Omental fat pad (tissue), 4 donors: Measurements from ENCODE around the gene SRRM3. TPM values are rescaled to one million over a fixed set of nuclear protein-coding genes. Genes with fewer than 3 reads are reported as not detected.
A peak's percentile ranks its signal among the peaks of the same experiment; 100 is the strongest.

Experiments used
- ATAC-seq: fragments of 150-250 bp; one replicate; pipeline ENCODE4 v1.9.1; 2016; ENCODE audit warnings: mild to moderate bottlenecking, moderate library complexity; ENCODE audit not compliant: low FRiP score
- DNase-seq: peaks from one replicate; pipeline ENCODE4 v3.0.0-alpha.2; 2019; ENCODE audit warnings: low spot score
- total RNA-seq, 4 donors: library from RNA; depleted of rRNA; stranded (reverse); fragments of >200 nt; gene quantifications; one replicate each; pipeline ENCODE4 v1.1.0, GENCODE V29; 2016
- TF ChIP-seq, protein P1 (sequence below), 3 donors: fragments of 450-650 bp; IDR thresholded peaks; one replicate each; pipeline ENCODE4 v1.5.1; 2016 to 2017; ENCODE audit warnings: antibody characterized with exemption in 3 of 3, mild to moderate bottlenecking in 3 of 3, moderate library complexity in 2 of 3

The SRRM3 gene
- total RNA-seq, 4 donors from 2014 or later: 1.7 to 3.7 (median 2.4) TPM

DNA sequence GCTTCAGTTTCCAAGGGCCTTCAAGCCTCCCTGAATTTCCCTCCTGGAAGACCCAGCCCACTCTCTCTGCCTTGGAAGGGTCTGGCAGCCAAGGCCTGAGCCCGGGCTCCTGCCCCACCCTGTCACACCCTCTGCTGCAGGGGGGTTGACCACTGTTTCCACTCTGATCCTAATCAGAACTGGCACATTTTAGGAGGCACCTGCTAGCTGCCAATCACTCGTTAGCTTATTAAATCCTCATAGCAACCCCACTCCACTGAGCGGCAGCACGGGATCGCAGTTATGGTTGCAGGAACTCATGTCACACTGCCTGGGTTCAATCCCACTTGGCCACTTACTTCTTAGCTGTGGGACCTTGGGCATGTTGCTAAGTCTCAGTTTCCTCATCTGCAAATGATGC lies 113.7 kb downstream of the SRRM3 start:
- DNase-seq (no peak), ATAC-seq (no peak)
- TF ChIP-seq, protein P1, sequence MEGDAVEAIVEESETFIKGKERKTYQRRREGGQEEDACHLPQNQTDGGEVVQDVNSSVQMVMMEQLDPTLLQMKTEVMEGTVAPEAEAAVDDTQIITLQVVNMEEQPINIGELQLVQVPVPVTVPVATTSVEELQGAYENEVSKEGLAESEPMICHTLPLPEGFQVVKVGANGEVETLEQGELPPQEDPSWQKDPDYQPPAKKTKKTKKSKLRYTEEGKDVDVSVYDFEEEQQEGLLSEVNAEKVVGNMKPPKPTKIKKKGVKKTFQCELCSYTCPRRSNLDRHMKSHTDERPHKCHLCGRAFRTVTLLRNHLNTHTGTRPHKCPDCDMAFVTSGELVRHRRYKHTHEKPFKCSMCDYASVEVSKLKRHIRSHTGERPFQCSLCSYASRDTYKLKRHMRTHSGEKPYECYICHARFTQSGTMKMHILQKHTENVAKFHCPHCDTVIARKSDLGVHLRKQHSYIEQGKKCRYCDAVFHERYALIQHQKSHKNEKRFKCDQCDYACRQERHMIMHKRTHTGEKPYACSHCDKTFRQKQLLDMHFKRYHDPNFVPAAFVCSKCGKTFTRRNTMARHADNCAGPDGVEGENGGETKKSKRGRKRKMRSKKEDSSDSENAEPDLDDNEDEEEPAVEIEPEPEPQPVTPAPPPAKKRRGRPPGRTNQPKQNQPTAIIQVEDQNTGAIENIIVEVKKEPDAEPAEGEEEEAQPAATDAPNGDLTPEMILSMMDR (IDR thresholded peaks at IDR 0.05): no peak

DNA sequence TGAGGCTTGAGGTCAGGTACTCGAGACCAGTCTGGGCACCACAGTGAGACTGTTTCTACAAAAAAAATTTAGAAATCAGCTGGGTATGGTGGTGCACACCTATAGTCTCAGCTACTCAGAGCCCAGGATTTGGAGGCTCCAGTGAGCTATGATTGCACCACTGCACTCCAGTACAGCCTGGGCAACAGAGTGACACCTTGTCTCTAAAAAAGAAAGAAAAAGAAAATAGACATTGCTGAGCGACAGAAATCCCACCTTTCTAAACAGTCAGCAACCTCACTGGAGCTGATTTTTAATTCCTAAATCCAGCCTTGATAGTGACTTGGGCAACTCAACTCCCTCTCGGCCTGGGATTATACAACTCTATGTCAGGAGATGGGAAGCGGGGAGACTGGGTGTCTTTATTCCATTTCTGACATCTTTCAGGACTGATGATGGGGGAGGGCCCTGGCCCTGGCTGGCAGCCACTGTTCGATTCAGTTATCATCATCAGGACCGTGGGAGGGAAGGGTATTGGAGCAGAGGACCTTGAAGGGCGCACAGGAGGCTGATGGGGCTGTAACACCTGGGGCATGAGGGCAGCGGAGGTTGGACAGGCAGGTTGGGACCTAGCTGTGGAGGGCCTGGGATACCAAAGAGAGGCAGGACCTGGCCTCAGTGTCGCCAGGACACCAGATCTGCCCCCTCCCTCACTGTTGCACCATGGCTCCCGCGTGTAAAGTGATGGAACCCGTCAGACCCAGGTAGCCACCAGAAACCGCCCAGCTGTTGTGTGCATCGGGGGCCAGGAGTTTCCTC lies 115.5 kb downstream of the SRRM3 start:
- TF ChIP-seq, protein P1 (IDR thresholded peaks at IDR 0.05): no peak
- DNase-seq (no peak), ATAC-seq (no peak)

DNA sequence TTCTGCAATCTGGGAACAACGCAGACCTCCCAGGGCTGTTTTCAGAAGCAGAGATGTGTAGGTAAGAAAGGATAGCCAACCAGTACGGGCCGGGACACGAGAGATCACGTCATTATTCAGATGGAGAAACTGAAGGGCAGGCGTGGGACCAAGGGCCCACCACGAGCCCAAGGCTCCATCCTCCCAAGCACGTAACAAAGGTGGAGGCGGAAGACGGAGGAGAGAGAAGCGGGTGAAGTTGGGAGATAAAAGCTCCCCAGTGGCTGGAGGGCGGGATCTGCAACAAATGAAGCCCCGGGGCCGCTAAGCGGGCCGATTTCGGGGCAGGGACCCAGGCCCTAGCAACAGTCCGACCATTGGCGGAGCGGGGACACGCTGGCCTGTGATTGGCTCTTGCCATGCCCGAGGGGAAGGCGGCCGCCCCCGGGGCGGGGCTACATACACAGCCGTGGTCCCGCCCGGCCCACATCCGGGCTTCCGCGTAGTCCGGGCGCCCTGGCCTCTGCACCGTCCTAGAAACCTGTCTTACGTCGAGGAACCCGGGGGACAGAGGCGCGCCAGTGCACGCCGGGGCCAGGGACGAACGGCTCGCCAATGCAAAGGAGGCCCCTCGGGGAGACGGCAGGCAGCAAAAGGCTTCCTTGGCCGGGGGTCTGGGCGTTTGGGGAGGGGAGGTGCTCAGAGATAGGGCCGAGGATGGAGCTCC lies 116.2 kb downstream of the SRRM3 start:
- ATAC-seq (peak; percentile 96), DNase-seq (peak; percentile 85)
- TF ChIP-seq, protein P1 (IDR thresholded peaks at IDR 0.05): no peak

DNA sequence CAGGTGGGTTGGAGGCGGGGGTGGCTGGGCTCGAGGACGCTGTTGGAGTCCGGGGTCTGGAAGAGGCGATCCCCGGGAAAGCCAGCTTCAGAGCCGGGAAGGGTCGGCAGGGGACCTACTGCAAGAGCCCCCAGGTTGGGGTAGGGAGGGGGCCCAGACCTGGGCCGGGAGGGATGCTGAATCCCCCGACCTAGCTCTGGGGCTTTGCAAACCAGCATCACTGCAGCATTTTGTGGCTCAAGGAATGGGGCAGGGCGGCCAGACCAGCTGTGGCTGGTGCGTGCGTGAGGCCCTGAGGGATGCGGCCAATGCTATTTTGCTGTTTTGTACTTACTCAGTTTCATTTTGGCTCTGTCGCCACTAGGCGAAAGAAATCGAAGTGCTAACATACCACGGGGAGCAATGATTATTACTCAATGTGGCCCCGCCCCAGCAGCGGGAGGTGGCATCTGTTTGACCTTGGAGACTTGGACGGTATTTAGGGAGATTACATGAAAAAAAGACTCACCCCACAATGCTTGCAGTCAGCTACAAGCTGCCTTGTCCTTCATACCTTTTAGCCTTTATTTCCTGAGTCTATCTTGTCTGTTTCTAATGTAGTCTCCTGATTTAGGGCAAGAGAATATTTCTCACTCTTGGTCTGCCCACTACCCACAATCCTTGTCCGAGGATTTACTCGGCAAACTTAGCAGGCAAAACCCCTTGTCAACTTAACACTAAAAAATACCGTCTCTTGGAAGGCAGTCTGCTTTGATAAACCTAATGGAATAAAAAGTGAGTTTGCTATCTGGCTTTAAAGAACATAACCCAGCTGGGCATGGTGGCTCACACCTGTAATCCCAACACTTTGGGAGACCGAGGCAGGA lies 117.0 kb downstream of the SRRM3 start:
- peak; percentile 56 for ATAC-seq
- DNase-seq: peak; percentile 44
- TF ChIP-seq, protein P1 (IDR thresholded peaks at IDR 0.05): no peak

DNA sequence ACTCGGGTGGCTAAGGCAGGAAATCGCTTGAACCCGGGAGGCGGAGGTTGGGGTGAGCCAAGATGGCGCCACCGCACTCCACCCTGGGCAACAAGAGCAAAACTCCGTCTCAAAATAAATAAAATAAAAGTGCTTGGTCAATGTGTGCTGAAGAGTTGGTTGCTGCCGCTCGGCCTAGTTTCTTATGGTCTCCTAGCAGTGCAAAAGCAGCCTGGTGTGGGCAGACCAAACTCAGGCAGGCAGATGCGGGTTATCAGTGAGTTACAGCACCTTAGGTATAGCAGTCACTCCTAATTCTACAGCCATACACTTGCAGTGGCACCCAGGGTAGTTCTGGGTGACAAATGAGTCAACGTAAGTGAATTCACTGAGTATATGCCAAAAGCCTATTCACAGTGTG lies 123.4 kb downstream of the SRRM3 start:
- no peak for DNase-seq
- ATAC-seq: no peak
- TF ChIP-seq, protein P1 (IDR thresholded peaks at IDR 0.05): no peak

DNA sequence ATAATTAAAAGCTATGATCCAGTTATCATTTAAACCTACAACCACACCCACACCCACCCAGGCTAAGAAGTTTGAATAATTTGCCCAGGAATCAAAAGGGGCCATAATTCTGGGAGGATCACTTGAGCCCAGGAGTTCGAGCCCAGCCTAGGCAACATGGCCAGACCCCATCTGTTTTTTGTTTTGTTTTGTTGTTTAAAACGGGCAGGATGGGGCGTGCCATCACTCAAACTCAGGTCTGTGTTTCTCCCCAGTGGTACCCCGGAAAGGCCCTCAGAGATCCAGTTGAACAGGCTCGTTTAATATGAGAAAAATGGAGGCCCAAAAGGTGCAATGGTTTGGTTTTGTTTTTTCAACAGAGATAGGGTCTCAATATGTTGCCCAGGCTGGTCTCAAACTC lies 124.1 kb downstream of the SRRM3 start:
- no peak for DNase-seq
- TF ChIP-seq, protein P1 (IDR thresholded peaks at IDR 0.05): no peak
- ATAC-seq: no peak
